Activated T-helper 1 cell treated with anti-CD3 and anti-CD28 coated beads, Interleukin-2, amount 50 U/mL, for 16 hours (primary cell): Measurements from ENCODE around the gene MCTP1.
"Not testable (repeated sequence)": the region's sequence is repeated elsewhere in the genome, so short reads cannot be mapped to it uniquely, and the experiment has no call there.

ENCODE experiments used
- DNase-seq, 2 donors: peaks; one replicate each; pipeline ENCODE4 v3.0.0-alpha.2; 2020; ENCODE audit warnings: low read depth in 1 of 2, low spot score in 1 of 2

The MCTP1 gene

GRCh38 chr5:95035891-95036685 lies 248.8 kb downstream of the MCTP1 start:
- no peak for DNase-seq

DNA sequence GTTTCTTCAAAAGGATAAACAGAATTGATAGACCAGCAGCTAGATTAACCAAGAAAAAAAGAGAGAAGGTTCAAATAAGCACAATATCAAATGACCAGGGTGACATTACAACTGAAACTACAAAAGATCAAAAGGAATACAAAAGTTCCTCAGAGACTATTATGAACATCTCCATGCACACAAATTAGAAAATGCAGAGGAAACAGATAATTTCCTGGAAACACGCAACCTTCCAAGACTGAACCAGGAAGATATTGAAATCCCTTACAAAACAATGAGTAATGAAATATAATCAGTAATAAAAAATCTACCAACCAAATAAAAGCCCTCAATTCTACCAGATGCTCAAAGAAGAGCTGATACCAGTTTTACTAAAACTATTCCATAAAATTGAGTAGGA lies 252.1 kb downstream of the MCTP1 start:
- DNase-seq = no peak

- no peak for DNase-seq
Measured at GRCh38 chr5:95029569-95030366, 255.1 kb downstream of the MCTP1 start.

GRCh38 chr5:95027775-95028174 lies 257.1 kb downstream of the MCTP1 start:
- no peak for DNase-seq

DNA sequence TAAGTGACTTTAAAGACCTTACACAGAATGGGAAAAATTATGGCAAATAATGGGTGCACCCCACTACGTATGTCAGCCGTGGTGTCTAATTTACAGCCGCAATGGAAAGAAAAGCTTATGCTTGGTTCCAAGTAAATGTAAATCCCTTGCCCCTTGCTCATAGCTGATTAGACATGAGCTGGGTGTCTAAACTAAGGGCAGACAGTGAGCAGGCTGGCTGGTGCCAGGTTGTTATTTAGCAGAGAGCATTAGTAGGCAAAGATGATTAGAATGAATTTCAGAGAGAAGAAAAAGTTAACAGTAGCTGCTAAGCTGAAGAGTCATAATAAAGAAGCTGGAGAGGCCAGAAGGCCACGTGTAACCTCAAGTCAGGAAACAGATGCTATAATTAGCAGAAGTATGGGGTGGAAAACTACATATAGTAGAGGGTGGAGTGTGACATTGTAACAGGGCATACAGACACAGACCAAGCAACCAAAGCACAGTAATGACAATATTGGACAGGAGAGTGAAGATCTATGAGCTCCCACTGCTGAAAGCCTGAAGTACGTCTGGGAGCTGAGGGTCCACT lies 257.7 kb downstream of the MCTP1 start:
- no peak for DNase-seq

DNA sequence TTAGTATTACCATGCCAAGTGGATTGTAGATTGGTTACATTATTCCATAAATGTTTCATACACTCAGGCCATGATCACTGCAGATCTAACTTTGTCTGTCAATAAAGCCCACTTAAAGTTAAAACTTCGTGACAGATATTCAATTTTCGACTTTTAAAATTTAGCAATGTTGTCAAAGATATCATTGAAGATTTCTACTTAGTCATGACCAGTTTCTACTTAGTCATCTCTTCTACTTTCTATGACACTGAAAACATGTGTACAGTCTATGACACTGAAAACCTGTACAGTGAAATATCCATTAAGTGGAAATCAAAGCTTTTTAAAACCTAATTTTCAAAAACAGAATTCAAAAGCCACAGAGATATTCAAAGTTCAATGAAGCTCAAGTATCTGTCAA lies 258.2 kb downstream of the MCTP1 start:
- DNase-seq = no peak

GRCh38 chr5:95022967-95023695 lies 261.8 kb downstream of the MCTP1 start:
- no peak for DNase-seq

DNA sequence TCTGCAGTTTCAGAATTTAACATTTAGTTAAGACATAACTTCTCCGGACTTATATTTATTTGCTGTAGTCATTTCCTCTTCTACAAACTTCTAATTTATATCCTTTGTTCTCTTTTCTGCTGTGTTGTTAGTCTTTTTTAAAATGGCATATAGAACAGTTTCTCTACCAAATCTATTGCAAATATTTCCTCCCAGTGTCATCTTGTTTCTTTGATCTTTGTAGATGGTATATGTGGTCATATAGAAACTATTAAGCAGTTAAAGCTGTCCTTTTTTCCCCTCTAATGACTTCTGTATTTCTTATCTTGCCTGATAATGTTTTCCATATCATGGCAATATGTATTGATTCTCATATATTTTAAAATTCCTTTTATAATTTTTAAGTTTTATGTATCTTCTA lies 264.5 kb downstream of the MCTP1 start:
- DNase-seq = no peak

- DNase-seq = no peak
Measured at GRCh38 chr5:95018946-95019345, 265.9 kb downstream of the MCTP1 start.

DNA sequence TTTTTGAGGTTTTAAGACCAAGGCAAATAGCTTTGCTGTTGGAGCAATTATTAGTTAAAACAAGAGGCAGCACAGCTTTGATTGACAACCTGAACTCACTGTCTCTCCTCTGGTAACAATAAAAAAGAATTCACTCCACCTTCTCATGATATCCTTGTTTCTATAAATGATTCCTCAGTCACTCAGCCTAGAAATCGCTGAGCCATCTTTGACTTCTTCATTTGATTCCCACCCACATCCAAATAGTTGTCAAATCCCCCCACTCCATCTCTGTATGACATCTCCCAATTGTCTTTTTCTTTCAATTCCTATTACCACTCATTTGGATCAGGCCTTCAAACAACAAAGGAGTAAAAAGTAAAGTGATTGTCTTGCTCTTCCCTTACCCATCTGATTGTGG lies 266.4 kb downstream of the MCTP1 start:
- no peak for DNase-seq

- DNase-seq = no peak
Measured at GRCh38 chr5:95009812-95010211, 275.1 kb downstream of the MCTP1 start.

- DNase-seq = no peak
Measured at GRCh38 chr5:95007921-95008597, 276.8 kb downstream of the MCTP1 start.

DNA sequence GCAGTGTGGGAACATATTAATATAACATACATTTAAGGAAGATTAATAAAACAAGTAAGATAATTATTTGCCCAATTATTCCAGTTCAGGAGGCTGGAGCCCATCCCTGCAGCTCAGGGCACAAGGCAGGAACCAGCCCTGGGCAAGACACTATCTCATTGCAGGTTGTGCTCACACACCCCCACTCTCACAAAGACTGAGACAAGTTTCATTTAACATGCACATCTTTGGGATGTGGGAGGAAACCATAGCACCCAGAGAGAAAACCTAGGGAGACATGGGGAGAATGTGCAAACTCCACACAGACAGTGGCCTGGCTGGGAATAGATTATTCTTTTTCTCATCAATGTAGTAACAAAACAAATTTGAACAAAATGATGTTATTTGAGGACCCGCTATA lies 279.1 kb downstream of the MCTP1 start:
- DNase-seq = no peak

DNA sequence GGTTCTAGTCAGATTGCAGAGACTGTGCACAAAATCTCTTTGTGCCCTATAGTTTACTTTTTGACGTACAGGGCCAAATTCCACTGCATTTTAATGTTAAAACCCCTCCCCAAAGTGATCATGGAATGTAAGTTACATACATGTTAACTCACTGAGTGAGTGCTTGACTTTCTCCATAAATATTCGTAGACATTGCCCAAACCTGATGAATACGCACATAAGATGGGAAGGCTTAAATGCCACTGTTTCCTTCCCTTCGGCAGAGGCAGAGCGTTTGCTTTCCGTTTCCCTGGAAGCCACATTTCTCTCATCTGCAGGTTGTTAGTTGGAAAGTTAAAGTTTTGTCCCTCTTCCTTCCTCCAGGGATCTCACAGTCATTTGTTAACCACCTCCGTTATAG lies 286.2 kb downstream of the MCTP1 start:
- no peak for DNase-seq

DNA sequence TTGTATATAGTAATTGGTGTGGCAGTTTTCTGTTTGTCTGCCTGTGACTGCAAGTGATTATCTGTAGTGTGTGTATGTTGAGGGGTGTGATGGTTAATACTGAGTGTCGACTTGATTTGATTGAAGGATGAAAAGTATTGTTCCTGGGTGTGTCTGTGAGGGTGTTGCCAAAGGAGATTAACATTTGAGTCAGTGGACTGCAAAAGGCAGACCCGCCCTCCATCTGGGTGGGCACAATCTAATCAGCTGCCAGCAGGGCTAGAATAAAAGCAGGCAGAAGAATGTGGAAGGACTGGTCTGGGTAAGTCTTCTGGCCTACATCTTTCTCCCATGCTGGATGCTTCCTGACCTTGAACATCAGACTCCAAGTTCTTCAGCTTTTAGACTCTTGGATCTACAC lies 290.4 kb downstream of the MCTP1 start:
- not testable (repeated sequence) for DNase-seq

- no peak for DNase-seq
Measured at GRCh38 chr5:94993491-94993890, 291.4 kb downstream of the MCTP1 start.

DNA sequence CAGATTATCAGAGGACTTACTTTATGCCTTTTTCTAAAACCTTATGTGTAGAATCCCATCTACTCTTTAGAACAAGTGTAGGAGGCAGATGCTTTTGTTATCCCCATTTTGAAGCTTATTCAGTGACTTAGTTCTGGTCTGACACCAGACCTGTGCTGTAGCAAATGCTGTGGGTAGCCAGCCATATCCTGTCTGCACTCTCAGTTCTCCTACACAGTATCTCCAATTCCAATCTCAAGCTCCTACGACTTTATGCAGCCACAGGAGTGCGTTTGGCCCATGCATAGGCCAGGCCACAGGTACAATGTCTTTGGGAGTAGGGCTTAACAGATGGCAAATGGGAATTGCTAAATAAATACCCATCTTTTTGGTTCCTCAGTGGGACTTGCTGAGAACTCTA lies 292.6 kb downstream of the MCTP1 start:
- DNase-seq = no peak

GRCh38 chr5:94983861-94984535 lies 300.9 kb downstream of the MCTP1 start:
- no peak for DNase-seq

GRCh38 chr5:94977437-94977836 lies 307.5 kb downstream of the MCTP1 start:
- DNase-seq = no peak

GRCh38 chr5:94976853-94977252 lies 308.0 kb downstream of the MCTP1 start:
- DNase-seq = no peak
